Stimulated activated CD4-positive, alpha-beta T cell treated with anti-CD3 and anti-CD28 coated beads, Interleukin-1b, Interleukin-23, amount 100 ng/mL, for 1 hour (primary cell): Measurements from ENCODE around the gene DMAC1.

Experiments used
- DNase-seq, 2 donors: peaks; one replicate each; pipeline ENCODE4 v3.0.0-alpha.2; 2020; ENCODE audit warnings: low read depth in 2 of 2

The DMAC1 gene, protein sequence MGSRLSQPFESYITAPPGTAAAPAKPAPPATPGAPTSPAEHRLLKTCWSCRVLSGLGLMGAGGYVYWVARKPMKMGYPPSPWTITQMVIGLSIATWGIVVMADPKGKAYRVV

DNA sequence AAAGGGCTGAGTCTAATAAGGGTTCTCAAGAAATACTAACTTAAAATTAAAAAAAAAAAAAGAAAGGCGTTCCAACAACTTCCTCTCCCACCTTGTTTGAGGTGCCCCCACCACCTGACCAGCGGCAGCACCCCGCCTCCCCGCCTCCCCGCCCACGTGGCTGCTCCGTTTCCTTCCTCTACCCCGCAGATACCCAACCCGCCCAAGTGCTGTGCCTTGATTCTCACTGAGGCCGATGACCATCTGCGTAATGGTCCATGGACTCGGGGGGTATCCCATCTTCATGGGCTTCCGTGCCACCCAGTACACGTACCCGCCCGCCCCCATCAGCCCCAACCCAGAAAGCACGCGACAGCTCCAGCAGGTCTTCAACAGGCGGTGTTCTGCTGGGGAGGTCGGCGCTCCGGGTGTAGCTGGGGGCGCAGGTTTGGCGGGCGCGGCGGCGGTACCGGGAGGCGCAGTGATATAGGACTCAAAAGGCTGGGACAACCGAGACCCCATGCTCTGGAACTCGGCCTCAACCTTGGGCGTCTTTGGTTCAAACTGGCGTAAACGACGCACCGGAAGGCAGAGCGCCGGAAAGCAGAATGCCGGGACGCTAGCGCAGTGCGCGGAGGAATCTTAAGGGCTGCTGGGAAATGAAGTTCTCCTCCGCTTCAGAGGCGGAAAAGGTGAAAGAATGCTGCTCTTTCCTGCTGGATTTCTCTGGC lies at the start of gene DMAC1:
DMAC1 (minus strand) TSS at position 545 of the 710 bp plus-strand sequence; CDS start at position 501, 44 bp downstream.
- DNase-seq, result peak; percentile 23 to 49

DNA sequence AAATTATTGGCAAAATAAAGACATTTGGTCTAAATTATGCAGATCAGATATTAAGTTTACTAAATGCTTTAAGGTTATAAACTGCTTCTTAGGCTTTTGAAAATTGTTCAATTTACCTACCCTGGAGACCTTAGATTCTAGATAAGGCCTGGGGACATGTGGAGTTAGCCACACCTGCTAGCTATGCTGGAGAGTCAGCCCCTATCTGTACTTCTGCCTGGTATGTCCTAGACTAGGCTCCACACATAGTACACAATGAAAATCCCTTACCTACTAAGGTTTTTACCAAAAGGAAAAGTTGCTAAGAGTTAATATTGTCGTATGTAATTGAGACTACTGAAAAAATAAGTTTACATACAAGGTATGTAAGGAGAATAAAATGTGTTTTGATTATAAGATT lies 49.8 kb upstream of the DMAC1 start:
- no peak for DNase-seq

DNA sequence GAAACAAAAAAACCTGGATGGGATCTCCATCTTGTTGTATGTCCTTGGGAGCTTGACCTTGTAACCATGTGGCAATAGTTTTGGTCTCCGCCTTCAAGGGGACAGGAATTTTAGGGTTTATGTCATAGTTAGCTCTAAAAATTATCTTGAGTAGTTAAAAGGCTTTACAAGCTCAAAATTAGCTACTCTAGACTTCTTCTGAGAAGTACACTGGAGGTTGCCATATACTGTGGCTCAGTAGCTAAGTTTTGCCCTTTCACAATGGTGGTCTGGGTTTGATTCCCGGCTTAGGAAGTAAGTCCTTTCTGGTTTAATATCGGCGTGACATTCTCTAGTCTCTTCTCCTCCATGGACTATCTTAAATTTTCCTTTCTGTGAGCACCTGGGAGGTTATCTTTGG lies 48.9 kb upstream of the DMAC1 start:
- no peak for DNase-seq

DNA sequence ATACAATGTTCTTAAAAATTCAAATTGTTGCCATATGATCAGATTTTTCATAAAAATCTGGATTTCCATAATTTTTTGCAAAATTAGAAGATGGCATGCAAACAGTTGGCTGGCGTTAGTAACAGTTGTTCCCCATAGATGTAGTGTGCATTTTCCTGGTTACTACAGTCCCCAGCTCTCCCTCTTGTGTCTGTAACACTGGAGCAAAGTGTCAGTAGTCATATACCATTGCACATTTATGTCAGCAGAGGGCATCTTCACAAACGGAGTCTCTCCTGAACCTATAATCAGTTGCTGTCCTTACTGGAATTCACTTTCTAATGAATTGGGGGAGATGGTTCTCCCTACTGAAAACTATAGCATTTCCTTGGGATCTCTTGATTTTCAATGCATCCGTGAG lies 44.7 kb upstream of the DMAC1 start:
- no peak for DNase-seq

DNA sequence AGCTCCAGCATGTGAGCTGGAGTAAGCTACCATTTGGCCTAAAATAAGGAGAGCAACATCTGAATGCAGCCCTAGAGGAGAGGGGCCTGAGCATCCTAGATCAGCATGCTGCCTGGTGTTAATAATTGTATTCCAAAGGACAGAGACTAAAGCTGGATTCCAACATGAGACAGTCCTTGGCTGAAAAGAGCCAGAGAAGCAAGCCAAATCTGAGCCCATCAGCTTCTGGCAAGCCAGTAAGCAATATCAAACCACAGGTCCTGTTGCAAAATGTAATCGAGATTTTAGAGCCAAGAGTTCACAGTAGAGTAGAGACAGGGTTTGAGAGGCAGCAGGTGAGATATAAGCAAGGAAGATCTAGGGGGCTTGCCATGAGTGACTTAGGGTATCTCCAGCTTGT lies 42.3 kb upstream of the DMAC1 start:
- DNase-seq, result no peak

DNA sequence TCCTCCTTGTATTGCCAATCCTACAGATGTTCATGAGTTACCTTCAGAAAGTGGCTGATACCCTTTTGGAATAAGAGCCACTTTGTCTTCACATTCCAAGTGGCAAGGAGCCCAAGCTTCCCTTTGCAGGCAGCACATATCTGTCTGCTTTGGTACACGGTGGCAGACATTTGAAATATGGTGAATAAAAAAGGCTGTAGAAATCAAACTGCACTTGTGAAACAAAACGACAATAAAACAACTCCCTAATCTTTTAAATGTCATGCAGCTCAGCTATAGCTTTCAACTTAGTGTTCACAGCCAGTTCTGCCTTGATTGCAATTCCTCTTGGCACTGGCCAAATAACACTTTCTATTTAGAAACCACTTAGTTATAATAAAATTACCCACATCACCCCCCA lies 35.0 kb upstream of the DMAC1 start:
- DNase-seq, result no peak

DNA sequence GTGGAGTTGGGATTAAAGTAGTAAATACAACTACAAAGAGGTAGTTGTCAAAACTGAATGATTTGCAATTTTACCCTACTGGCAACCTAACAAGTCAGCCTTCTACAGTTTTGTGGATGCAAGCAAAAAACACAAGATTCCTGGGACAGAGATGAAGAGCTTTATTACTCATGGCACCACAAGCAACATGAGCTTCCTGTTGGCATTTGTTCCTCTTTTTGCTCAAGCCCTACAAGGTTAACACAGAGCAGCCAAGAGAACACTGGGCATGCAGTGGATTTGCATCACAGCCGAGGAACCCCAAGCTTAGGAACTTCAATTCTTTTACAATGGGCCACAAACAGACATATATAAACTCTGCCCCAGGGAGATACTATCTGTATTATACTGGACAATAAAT lies 28.8 kb upstream of the DMAC1 start:
- DNase-seq, result no peak

DNA sequence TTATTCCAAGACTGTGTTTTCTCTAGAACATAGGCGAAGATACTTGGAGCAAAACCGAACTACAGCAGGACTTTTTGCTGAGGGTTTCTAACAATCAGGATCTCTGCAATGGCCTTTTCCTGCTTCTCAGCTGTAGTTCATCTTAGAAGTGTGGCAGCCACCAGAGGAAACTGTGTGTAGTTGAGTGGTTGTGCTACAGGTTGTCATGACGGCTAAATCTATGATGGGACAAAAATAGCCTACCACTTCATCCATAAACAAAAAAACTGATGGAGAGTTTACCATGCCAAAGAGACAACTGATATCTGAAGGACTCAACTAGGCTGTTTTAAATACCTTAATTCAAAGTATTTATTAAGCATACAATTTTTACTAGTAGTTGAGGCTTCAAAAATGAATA lies 28.2 kb upstream of the DMAC1 start:
- no peak for DNase-seq

DNA sequence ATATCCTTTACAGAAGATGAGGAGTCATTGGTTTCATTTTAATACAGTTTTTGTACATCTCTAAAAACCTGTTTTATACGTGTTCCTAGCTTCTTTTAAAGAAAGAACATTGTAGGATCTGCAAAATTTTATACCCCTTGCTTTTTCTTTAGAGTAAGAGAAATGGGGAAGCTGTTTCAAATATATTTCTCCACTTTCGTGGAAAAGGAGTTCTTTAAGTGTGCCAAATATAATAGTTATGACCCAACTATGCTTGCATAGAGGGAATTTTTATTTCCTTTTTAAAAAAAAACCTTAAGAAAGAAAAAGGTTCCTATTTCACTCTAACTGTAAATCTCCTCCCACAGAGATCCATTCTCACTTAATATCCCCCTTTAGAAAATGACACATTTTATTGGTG lies 27.5 kb upstream of the DMAC1 start:
- no peak for DNase-seq

DNA sequence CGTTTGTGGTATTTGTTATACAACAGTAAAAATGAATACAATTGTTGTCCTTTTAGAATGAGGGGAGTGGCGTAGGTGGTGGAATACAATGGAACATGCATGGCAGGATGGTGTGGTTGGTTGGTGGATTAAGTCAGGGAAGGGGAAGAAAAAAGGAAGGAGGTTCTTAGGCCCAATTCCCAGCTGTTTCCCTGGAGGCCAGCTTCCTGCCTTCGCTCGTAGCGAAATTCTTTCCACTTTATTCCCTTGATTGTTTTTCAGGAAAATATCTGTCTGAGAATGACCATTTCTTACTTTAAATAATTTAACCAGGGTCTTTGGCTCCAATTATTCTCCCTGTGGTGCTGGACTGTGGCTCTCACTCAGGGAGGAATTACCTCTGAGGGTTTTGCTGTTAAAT lies 24.1 kb upstream of the DMAC1 start:
- DNase-seq, result no peak

DNA sequence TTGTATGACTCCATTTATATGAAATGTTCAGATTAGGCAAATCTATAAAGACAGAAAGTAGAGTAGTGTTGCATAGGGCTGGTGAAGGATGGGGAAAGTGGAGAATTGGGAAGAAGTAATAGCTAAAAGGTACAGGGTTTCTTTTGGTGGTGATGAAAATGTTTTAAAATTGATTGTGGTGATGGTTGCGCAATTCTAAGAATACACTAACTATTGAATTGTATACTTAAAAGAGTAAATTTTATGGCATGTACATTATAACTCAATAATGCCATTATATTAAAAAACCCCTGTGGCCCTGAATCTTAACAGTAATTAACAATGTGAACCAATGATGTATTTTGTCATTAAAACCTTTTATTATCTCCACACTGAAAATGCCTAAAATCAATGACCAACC lies 20.4 kb upstream of the DMAC1 start:
- DNase-seq, result no peak

DNA sequence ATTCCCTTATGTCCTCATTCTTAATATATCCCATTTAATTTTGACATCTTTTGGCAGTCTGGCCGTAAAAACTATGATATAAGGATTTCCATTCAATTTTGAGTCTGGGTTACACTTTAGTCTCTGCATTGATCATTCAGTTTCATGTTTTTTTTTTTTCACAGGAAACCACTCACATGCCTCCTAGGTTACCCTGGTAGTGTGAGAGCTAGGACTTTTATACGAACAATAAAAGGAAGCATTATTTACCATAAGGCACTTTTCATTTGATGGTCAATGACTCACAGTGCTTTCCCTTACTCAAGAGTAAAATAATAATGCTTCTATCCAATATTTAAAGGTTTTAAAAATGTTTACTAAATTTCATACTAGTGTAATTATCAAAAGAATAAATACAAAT lies 16.4 kb upstream of the DMAC1 start:
- no peak for DNase-seq

DNA sequence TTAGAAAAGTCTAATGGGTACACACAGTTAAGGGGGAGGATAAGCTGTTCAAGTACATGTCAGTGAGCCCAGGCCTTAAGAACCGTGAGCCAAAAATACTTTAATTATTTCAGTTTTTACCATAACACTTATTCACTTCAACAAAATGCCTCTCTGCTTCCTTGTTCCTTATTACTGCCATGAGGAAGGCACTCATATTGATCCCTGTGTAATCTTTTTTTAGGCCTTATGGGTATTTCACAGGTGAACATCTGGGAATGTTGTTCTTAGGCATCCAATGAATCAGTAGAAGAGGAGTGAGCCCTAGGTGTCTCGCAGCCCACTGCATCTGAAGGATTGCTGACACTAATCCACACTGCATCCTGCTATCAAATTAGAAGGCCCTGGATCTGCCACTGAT lies 13.5 kb upstream of the DMAC1 start:
- no peak for DNase-seq

DNA sequence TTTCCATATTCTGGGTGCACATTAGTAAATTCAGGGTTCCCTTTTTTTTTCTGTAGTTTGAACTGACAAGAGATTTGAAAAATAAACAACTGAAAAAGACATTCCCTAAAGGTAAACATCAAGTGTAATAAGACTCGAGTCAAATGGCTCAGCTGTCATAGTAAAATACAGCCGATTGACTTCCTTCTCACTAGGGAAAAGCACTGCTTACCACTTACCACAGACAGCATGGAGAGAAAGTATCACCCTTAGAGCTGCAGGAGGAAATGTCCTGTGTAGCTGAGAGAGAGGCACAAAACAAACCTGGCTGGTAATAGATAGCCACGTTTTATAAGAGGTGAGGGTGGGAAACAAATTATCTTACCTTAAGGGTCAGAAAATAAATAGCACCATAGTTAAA lies 12.1 kb upstream of the DMAC1 start:
- no peak for DNase-seq

DNA sequence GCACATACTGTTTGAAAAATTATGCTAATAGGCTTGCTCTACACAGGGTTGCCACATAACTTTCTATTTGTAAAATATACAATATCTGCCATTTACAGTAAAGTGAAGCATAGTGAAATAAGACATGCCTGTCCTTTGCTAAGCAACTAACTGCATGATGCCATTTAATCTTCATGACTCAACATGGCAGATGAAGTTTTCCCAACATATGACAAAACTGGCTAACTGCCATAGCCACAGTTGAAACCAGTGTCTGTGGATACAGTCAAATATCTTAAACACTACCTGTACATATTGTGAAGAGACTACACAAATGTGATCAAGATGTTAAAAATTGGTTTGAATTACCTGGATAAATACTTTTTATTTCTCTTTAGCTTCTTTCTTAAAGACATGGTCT lies 3.1 kb upstream of the DMAC1 start:
- DNase-seq, result no peak

DNA sequence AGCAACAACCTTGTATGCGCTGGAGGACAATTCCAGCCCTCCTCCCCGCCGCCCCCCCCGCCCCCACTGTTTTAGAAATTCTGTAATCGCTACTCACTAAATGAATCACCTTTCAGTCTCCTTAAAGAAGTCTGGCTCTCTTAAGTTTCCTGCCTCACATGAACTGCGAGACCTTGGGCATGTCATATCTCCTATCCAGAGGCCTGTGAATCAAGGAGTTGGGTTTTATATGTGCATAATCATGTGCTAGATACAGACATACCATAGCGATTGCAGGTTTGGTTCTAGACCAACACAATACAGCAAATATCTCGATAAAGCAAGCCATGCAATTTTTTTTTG lies 337 bp upstream of the DMAC1 start:
- no peak for DNase-seq

DNA sequence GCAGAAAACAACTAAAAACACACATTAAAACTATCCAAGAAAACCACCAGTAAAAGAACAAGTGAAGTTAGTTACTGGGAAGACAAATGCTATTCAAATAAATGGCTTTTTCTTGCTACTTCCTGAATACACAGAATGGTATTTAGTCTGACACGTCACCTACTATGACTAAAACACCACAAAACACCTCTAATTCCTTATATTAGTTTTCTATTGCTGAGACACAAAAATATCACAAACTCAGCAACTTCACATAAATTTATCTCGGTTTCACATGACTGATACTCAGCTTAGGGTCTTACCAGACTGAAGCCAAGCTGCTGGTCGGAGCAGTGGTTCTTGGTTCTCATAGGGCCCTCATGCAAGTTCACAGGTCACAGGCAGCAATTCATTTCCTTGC lies 5.4 kb downstream of the DMAC1 start:
- no peak for DNase-seq

DNA sequence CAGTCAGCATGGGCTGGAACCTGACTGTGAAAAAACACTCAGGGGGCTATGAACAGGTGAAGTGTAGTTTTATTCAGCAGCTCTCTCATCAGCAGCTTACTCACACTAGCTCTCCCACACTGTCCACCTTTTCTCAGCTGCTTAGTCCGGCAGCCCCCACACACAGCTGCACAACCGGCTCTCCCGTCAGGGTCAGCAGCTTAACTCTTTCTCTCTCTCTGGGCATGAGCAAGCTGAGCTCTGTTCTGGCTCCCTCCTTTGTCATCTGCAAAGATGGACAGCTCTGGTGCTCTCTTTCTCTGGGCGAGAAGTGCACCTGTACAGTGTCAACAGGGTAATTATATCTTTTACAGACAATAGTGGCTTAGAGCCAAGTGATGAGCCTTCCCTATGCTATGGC lies 8.2 kb downstream of the DMAC1 start:
- DNase-seq, result no peak

DNA sequence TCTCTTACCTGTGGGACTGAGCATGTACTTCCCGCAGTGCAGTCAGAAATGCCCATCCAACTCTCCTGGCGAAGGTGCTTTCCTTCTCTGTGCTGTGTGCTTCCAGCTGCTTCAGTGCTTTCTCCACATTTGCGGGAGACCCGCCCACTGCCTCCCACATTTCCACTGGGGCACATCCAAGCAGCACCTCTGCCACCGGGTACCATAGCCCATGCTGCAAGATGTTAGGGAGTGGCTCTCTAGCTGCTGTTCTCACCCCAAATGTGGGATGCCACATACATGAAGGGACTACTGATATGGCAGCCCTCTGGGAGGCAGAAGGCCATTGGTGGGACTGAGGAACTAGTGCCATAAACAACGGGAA lies 8.8 kb downstream of the DMAC1 start:
- DNase-seq, result no peak

DNA sequence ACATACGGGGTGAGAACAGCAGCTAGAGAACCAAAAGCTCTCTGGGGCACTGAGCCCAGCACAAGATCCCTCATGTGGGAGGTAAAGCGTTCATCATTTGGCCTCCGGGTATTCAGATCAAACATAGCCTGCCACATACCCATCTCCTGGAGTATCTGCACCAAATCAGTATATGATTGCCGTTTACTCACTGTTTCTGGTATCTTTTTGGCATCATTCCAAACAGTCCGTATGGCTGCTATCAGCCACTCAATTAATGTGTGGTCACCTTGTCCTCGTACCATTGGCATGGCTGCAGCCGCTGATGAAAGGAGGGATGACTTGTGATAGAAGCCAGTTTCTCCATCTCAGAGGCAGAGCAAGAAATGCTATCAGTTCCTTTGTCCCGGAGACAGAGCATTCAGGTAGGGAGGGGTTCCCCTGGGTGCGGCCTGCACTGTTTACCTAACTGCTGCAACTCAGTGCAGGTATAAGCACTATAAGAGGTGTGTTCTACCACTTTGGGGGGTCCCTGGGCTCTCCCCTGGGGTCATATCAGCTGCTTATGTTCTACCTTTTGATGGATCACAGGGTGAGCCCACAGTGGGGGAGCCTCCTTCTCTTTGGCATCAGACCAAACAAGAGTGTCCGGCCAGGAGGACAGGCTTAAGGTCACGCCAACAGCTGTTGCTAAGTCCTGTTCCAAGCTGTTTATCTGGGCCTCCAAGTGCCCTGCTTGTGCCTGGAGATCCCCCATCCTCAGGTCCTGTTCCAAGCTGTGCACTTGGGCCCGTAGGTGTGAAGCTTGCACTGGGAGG lies 9.4 kb downstream of the DMAC1 start:
- DNase-seq, result no peak

DNA sequence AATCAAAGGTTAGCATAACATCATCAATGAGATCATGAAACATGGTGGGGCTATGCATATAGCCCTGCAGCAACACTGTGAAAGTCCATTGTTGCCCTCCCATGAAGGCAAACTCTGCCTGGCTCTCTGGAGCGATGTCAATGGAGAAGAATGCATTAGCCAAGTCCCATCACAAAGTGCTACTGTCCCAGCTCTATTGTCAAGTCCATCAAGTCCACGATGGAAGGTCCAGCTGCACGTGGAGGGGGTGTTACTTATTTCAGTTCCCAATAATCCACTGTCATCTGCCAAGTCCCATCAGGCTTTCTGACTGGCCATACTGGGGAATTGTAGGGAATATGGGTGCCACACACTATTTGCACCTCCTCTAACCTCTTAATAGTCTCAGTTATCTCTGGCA lies 10.8 kb downstream of the DMAC1 start:
- DNase-seq, result no peak

DNA sequence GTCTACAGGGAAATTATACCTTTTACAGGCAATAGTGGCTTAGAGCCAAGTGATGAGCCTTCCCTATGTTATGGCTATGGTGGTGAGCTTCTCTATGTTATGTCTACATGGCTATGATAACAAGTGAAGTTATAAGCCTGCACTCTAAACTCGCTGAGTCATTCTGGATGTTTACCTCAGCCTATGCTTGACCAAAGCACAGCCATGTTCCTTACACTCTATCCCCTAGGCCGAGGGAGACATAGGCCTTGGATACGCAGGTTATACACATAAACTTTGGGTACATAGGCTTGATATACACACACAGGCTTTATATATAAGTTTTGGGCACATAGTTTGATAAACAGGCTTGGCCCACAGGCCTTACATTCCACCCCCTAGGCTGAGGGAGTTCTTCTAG lies 13.8 kb downstream of the DMAC1 start:
- no peak for DNase-seq

DNA sequence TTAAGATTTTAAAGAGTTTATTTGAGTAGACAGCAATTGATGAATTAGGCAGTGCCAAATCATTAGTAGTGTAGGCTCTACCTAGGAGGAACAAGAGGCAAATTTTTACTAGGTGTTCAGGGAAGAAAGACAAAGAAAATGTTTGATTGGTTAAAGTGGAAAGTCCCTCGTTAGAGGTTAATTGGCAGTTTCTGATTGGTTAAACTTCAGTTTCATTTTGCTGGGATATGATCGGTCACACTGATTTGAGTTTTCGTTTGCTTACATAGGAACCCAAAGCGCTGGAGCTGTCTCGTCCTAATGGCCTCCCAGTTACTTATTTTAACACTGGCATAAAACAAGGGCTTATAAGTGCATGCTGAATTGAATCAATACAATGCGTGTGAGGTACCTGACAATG lies 15.1 kb downstream of the DMAC1 start:
- DNase-seq, result no peak

DNA sequence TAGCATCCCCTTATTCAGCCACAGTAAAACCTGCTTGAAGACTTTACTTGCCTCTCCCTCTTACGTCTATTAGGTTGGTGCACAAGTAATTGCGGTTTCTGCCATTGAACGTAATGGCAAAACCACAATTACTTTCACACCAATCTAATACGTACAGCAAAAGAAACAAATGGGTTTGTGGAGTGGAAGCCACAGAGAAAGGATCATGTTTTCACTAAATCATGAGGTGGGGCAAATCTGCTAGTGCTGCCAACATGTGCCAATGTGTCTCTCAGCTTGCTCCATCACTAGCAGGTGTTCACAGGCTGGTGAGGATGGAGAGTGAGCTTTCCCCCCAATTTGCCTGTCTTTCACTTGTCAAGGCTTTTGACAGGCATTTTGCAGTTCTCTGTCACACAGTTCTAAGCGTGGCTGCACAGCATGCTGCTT lies 15.9 kb downstream of the DMAC1 start:
- no peak for DNase-seq
